ENCODE measurements around the gene VAV1.

DNA sequence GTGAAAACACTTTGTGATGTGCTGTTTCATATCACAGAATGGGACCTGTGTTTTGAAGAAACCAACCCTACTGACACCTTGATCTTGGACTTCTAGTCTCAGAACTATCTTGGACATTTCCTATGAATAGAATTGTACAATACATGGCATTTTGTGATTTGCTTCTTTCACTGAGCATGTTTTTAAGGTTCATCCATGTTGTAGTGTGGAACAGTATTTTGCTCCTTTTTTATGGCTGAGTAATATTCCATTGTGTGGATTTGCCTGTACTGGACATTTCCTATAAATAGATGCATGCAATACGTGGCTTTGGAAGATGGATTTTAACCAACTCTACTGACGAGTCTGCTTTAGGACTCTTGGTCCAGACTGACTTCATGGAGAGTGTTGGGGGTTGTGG, 46.8 kb downstream of the VAV1 start:
- TF ChIP-seq TAF1 (IDR thresholded peaks at IDR 0.05; ENCODE audit: low read depth, low read length) = no peak
- no peak for TF ChIP-seq POLR2AphosphoS5 (IDR thresholded peaks at IDR 0.05; ENCODE audit: low read depth, low read length)

Data from GM12891 (cell line).